ACHN (cell line): ENCODE results near the gene KCNQ4.

ENCODE experiments used
- DNase-seq: peaks from one replicate; pipeline ENCODE4 v3.0.0-alpha.2; 2015
- in situ Hi-C: cut with HindIII; loops from 2 replicates; pipeline ENCODE4 v1.10.0; 2017; ENCODE audit warnings: low sequenced_read_pairs, low pct_ligation_motif_present, low pct_unique_long_range_greater_than_20kb

Gene KCNQ4

DNA sequence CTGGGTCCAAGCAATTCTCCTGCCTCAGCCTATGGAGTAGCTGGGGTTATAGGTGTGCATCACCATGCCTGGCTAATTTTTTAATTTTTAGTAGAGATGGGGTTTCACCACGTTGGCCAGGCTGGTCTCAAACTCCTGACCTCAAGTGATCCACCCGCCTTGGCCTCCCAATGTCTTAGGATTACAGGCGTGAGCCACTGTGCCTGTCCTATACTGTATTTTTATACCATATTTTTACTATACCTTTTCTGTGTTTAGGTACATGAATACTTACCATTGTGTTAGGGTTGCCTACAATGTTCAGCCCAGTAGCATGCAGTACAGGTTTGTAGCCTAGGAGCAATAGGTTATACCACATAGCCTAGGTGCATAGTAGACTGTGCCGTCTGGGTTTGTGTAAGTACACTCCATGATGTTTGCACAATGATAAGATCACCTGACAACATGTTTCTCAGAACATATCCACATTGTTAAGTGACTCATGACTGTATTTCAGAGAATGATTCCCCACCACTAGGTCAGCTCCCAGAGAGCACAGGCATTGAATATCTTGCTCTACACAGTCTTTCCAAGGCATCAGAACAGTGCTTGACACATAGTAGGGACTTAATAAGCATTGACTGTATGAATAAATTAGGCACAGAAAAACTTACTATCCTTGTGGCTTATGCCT, 84.6 kb downstream of the KCNQ4 start:
- in situ Hi-C loops = no loop called here
- no peak for DNase-seq

DNA sequence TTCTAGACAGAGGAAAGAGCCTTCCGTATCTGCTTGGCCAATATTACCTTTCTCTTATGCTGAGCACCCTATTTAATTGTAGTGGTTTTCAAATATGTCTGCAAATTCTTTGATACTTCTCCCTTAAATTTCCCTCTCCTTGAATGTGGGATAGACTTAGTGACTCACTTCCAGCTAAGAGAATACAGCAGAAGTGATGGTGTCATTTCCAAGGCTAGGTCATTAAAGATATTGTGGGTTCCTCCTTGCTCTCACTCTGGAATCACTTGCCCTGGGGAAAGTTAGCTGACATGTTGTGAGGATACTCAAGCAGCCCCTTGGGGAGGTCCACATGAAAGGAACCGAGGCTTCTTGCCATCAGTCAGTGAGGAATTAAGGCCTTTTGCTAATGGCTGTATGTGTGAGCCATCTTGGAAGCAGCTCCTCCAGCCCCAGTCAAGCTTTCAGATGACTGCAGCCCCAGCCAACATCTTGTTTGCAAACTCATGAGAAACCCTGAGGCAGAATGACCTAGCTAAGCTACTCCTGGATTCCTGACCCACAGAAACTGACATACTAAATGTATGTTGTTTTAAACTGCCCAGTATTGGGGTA, 86.6 kb downstream of the KCNQ4 start:
- in situ Hi-C loops = no loop called here
- no peak for DNase-seq

DNA sequence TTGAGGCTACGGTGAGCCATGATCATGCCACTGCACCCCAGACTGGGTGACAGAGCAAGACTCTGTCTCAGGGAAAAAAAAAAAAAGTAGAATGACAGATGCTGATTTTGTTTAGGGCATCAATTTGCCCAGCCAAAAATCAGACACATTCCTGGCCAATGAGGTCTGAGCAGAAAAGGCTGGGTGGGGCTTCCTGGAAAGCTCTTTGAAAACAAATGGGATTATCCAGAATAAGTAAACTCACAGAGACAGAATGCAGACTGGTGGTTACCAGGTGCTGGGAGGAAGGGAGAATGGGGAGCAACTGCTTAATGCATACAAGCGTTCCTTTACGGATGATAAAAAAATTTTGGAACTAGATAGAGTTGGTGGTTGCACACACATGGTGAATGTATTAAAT, 88.7 kb downstream of the KCNQ4 start:
- DNase-seq = no peak
- in situ Hi-C loops = no loop called here

DNA sequence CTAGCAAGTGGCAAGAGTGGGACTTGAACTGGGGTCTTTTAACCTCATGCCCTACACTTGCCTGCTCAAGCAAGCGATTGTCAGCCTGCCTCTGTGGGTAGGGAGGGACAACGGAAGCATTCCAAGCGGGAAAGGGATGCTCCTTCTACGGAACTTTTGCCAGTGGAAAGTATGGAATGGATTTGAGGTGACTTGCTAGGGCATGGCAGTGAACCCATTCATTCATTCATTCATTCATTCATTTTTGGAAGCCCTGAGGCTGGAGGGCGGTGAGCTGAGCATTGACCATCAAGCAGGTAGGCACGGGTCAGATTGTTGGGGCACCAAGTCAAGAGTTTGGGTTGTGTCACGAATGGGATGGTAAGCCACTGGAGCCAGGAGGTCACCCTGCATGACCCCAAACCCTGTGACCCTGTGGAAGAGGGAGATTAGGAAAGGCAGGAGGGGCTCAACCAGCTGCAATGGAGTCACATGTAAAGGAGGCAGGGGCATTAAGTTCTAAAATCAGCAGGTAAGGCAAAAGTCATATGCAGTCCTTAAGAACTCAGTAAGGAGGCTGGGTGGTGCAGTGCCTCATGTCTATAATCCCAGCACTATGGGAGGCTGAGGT, 90.4 kb downstream of the KCNQ4 start:
- no peak for DNase-seq
- in situ Hi-C loops = no loop called here

DNA sequence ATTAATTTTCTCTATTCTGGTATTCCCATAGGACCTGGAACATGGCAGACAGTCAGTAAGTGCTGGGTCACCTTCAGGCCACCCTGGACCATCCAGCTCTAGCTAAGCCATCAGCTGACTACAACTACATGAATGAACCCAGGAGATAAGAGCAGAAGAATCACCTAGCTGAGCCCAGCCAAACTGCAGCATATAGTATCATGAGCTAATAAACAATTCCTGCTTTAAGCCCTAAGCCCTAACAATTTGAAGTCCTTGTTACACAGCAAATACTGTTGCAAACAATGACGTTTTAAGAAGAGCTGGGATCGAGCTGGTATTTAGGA, 92.8 kb downstream of the KCNQ4 start:
- in situ Hi-C loops = no loop called here
- no peak for DNase-seq

DNA sequence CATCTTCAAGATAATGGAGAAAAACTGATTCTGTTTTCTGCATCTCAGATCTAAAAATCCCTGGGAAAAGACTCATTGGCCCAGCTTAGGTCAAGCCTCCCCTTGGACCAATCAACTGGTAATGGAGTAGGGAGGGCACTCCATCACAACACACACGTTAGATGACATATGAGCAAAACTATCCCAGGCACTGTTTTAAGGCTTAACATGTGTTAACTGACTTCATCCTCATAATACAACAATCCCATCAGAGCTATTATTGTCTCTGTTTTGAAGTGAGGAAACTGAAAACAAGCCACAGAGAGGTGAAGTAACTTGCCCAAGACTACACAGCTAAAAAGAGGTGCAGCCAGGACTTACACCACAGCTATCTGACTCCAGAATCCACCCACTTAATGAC, 93.3 kb downstream of the KCNQ4 start:
- no peak for DNase-seq
- in situ Hi-C loops = no loop called here

DNA sequence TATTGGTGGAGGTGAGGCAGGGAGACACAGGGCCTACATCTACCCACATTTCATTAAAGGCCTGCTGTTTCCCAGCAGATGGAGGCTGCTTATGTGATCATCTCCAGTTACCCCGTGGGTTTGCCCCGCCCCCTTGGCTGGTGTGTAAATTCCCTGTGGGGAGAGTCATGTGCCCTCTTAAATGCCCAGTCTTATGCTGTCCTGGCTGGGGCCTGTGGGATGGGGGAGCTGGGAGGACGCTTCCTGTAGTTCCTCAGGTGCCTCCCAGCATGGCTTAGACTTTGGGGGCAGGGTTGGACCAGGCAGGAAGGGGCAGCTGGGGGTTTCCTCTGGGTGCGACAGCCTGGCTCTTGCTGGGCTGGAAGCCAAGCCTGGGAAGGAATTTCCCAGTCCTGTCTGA, 94.1 kb downstream of the KCNQ4 start:
- peak; percentile 92 for DNase-seq
- in situ Hi-C loops = no loop called here

DNA sequence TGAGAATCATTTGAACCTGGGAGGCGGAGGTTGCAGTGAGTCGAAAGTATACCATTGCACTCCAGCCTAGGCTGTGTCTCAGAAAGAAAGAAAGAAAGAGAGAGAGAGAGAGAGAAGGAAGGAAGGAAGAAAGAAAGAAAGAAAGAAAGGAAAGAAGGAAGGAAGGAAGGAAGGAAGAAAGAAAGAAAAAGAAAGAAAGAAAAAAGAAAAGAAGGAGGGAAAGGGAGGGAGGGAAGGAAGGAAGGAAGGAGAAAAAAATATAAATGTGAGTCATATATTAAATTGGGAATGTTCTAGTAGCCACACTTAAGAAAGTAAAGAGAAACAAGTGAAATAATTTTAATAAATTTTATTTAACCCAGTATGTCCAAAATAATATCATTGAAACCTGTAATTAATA, 95.3 kb downstream of the KCNQ4 start:
- no peak for DNase-seq
- in situ Hi-C loops = no loop called here

DNA sequence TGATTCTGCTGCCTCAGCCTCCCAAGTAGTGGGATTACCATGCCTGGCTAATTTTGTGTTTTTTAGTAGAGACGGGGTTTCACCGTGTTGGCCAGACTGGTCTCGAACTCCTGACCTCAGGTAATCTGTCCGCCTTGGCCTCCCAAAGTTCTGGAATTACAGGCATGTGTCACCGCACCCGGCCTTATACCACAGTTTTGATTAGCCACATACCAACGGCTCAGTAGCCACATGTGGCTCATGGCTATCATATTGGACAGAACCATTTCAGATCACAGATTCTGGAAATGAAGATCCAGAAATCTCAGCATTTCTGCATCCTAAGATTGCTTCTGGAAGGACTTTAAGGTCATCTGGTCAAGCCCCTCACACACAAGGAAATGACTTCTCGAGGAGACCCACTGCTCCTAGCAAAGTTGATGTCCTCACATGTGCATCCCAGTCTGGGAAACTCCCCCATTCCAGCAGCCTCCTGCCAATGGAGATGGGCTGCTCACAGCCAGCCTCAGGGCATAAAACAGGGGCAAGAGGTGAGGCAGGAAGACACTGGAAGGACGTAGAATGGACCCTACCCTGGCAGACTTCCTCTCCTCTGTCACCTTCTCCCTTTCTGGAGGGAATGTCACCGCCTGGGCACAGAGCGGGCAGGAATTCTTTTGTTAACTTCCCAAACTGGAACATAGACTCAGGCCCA, 96.0 kb downstream of the KCNQ4 start:
- in situ Hi-C loops = no loop called here
- DNase-seq = no peak

DNA sequence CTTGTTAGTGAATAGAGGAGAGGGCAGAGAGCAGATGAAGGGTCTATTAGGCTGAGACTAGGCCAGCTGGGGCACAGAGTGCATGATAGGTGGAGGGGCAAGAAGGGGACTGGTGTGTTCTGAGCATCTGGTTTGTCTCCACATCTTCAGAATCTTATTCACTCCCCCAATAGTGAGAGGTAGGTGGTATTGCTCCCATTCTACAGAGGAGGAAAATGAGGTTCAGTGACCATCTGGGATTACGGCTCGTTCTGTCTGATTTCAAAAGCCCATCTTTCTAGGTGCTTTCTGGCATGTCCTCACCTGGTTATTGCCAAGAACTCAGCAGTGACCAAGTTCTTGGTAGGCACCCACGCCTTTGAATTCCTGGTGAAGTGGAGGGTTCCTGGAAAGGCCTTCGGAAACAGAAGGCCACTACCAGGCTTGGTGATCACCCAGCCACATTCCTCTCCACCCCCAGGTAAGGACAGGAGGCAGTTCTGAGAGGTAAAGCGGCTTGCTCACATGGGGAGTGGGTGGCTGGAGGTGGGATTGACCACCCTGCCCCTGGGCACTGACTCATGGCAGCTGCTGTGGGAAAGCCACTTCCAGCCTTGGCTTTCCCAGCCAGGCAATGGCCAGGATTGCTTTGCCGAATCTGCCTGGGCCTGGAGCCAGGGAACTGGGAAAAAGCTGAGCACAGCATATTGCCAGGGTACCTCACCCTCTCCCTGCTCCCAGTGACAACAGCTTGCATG, 97.4 kb downstream of the KCNQ4 start:
- in situ Hi-C loops = no loop called here
- DNase-seq = no peak

DNA sequence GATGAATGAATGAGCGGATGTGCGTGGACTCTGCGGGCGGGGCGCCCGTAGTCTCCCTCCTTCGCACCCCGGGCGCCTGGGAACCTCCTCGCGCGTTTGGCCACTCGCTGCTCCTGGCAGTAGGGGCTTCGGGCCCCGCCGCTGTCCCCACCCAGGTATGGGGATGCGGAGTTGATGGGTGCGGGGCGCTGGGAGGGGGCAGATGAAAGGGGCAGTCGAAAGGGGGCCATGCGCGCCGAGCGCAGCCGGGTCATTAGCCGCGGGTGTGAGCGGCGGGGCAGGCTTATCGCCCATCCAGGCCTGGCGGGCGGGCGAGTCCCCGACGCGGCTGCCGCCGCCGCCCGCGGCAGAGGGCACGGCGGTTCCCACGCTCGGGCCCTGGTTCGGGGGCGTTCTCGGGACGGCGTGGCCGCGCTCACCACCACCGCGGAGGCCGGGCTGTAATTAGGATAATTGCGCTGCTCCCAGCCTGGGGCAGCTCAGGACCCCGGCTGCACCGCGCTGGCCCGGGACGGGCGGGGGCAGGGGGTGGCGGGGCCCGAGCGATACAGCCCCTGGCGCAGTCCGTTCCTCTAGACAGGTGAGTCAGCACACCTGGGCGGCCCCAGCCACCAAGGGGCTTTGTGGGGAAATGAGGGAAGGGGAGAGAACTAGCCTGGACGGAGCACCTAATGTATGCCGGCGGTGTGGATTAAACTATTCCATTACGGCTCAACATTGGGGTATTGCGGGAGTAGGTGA, 100.6 kb downstream of the KCNQ4 start:
- in situ Hi-C loops = no loop called here
- no peak for DNase-seq

DNA sequence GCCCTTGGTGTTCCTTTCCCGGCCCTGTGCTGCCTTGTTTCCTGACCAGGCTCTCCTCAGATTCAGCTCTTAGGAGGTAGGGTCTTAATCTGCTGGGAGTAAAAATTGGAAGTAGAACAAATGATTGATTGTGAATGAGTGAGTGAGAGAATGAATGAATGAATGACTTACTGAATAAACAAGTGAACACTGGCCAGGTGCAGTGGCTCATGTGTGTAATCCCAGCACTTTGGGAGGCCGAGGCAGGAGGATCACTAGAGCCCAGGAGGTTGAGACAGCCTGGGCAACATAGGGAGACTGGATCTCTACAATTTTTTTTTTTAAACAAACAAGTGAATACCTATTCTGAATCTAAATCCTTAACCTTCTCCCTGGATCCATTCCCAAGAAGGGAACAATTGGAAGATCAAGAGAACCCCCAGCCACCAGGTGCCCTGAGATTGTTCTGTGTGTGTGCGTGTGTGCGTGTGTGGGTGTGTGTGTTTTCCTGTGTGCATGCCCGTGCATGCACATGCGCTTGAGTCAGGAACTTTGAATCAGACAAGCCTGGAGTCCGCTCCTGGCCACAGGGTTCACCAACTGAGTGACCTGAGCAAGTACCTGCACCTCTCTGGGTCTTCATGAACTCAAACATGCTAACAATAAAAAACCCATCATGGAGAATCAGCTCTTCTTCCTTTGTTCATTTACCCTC, 102.9 kb downstream of the KCNQ4 start:
- no peak for DNase-seq
- in situ Hi-C loops = no loop called here

DNA sequence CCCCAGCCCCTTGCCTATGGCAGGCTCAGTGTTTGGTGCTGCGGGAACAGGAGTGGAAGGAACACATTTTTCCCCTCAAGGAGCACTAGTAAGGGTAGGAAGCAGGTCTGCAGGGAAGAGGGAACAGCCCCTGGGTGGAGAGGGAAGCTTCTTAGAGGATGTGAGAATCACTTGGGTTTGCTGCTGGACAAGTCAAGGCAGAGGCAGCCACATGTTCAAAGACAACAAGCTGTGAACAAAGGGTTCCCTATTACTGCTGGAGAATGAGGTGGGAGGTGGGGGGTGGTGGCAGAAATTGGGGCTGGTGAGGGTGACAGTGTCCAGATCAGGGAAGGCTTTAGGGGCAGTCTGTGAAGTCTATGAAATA, 103.4 kb downstream of the KCNQ4 start:
- DNase-seq = no peak
- in situ Hi-C loops = no loop called here

DNA sequence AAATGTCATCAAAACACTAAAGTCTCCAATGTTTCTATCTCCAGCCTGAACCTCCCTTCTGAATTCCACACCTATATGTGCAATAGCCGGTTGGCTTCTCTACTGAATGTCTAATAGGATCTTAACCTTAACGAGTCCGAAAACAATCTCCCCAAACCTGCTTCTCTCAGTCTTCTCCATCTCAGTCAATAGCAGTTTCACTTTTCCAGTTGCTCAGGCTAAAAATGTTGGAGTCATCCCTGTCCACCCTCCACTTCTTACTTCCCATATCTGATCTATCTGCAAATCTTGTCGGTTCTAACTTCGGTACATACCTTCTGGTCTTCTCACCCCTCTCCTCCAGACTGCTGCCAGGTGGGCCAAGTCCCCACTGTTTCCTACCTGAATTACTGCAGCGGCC, 104.1 kb downstream of the KCNQ4 start:
- in situ Hi-C loops = no loop called here
- DNase-seq = no peak
